WTC11 (cell line): ENCODE results near the gene FSD1.

Experiments used
- CTCF ChIP-seq: fragments of 200-600 bp; IDR thresholded peaks from 2 replicates; pipeline ENCODE4 v1.8.0; 2022; ENCODE audit warnings: antibody characterized with exemption
- E2F5 ChIP-seq: sonication (generic); formaldehyde crosslinking; IDR thresholded peaks from 2 replicates; pipeline ENCODE4 v1.8.1; 2022; ENCODE audit warnings: mild to moderate bottlenecking, moderate library complexity, missing genetic modification reagents
- ERG ChIP-seq: fragments of 250-450 bp; sonication (Bioruptor Pico); IDR thresholded peaks from 2 replicates; pipeline ENCODE4 v1.8.0; 2021; ENCODE audit warnings: mild to moderate bottlenecking
- GABPB1 ChIP-seq: sonication (generic); formaldehyde crosslinking; IDR thresholded peaks from 2 replicates; pipeline ENCODE4 v1.8.1; 2023; ENCODE audit warnings: mild to moderate bottlenecking, missing genetic modification reagents
- JUN ChIP-seq: sonication (generic); formaldehyde crosslinking; IDR thresholded peaks from 2 replicates; pipeline ENCODE4 v1.8.0; 2023; ENCODE audit warnings: mild to moderate bottlenecking, missing genetic modification reagents
- SP1 ChIP-seq: sonication (generic); formaldehyde crosslinking; conservative IDR thresholded peaks from 2 replicates; pipeline ENCODE4 v1.8.1; 2022; ENCODE audit warnings: missing genetic modification reagents
- TCF7 ChIP-seq: sonication (generic); formaldehyde crosslinking; IDR thresholded peaks from 2 replicates; pipeline ENCODE4 v1.8.0; 2022; ENCODE audit warnings: mild to moderate bottlenecking, low read depth, missing genetic modification reagents, moderate library complexity
- USF1 ChIP-seq: sonication (generic); formaldehyde crosslinking; IDR thresholded peaks from 2 replicates; pipeline ENCODE4 v1.8.0; 2022; ENCODE audit warnings: mild to moderate bottlenecking, missing genetic modification reagents

- TF ChIP-seq SP1, result no peak
- no peak for TF ChIP-seq JUN (CRISPR knock-in tag)
- TF ChIP-seq CTCF, result no peak
- no peak for TF ChIP-seq USF1 (CRISPR knock-in tag)
- no peak for TF ChIP-seq E2F5
- no peak for TF ChIP-seq TCF7 (CRISPR knock-in tag)
- TF ChIP-seq GABPB1 (CRISPR knock-in tag), result no peak
- no peak for TF ChIP-seq ERG (CRISPR knock-in tag)
Measured at GRCh38 chr19:4264812-4265211, 39.6 kb upstream of the FSD1 start.
